CD14-positive monocyte (primary cell): ENCODE data around the gene DLD. TPM values are rescaled to one million over a fixed set of nuclear protein-coding genes. Genes with fewer than 3 reads are reported as not detected.

Source experiments
- DNase-seq, 3 donors: peaks; one replicate each; pipeline ENCODE4 v3.0.0-alpha.2; 2011 to 2022
- H2AFZ ChIP-seq: 2 replicates; pipeline ENCODE4 v1.6.0; 2012; ENCODE audit warnings: mild to moderate bottlenecking, low read depth, low read length, inconsistent platforms; ENCODE audit not compliant: insufficient read depth, poor library complexity, severe bottlenecking
- H3K27ac ChIP-seq, 2 donors: 1 replicate in 1 of 2; 2 replicates in 1 of 2; pipeline ENCODE4 v1.5.1; 2012 to 2013; ENCODE audit warnings: low read length in 2 of 2, control low read depth in 1 of 2, inconsistent platforms in 1 of 2, low read depth in 1 of 2, mild to moderate bottlenecking in 1 of 2
- H3K27me3 ChIP-seq, 2 donors: one replicate each; pipeline versions ENCODE4 v1.6.0 to v1.6.1; 2011 to 2013; ENCODE audit warnings: low read length in 2 of 2; ENCODE audit not compliant: control insufficient read depth in 2 of 2, insufficient read depth in 2 of 2
- H3K36me3 ChIP-seq, 2 donors: replicated peaks in 1 of 2; 1 replicate in 1 of 2; 2 replicates in 1 of 2; pipeline versions ENCODE4 v1.5.1 to v1.6.1; 2012 to 2013; ENCODE audit warnings: low read length in 2 of 2, control low read depth in 1 of 2, inconsistent platforms in 1 of 2, mild to moderate bottlenecking in 1 of 2; ENCODE audit not compliant: insufficient read depth in 2 of 2, control insufficient read depth in 1 of 2
- H3K4me1 ChIP-seq, 2 donors: 1 replicate in 1 of 2; 2 replicates in 1 of 2; pipeline versions ENCODE4 v1.5.1 to v1.6.1; 2012 to 2013; ENCODE audit warnings: low read length in 2 of 2, control low read depth in 1 of 2, inconsistent platforms in 1 of 2, mild to moderate bottlenecking in 1 of 2, moderate library complexity in 1 of 2; ENCODE audit not compliant: insufficient read depth in 2 of 2, control insufficient read depth in 1 of 2
- H3K4me2 ChIP-seq: replicated peaks from 2 replicates; pipeline ENCODE3; 2012; ENCODE audit warnings: low read length, moderate library complexity, mild to moderate bottlenecking; ENCODE audit not compliant: poor library complexity, severe bottlenecking; ENCODE audit errors: extremely low read depth
- H3K4me3 ChIP-seq, 3 experiments: fragments of 200-600 bp in 1 of 3; sonication (generic) in 1 of 3; replicated peaks in 1 of 3; 1 replicate in 2 of 3; 2 replicates in 1 of 3; pipeline ENCODE4 v1.5.1; 2011 to 2013; ENCODE audit warnings: low read length in 3 of 3, mild to moderate bottlenecking in 3 of 3, control low read depth in 2 of 3, low read depth in 2 of 3, inconsistent platforms in 1 of 3, moderate library complexity in 1 of 3
- H3K79me2 ChIP-seq: 2 replicates; pipeline ENCODE4 v1.6.0; 2012; ENCODE audit warnings: mild to moderate bottlenecking, control low read depth, inconsistent platforms, low read length, moderate library complexity; ENCODE audit not compliant: insufficient read depth
- H3K9ac ChIP-seq: 2 replicates; pipeline ENCODE4 v1.6.0; 2017; ENCODE audit warnings: low read length, mild to moderate bottlenecking; ENCODE audit not compliant: insufficient read depth, poor library complexity, severe bottlenecking
- H3K9me3 ChIP-seq, 2 donors: replicated peaks in 1 of 2; 1 replicate in 1 of 2; 2 replicates in 1 of 2; pipeline versions ENCODE4 v1.5.1 to v1.6.1; 2012 to 2013; ENCODE audit warnings: low read length in 2 of 2, control low read depth in 1 of 2; ENCODE audit not compliant: control insufficient read depth in 1 of 2, insufficient read depth in 1 of 2
- H4K20me1 ChIP-seq: 2 replicates; pipeline ENCODE4 v1.6.0; 2012; ENCODE audit warnings: mild to moderate bottlenecking, low read length, control low read depth, moderate library complexity; ENCODE audit not compliant: insufficient read depth
- H3K27ac Mint-ChIP-seq, 7 donors: one replicate each; pipeline ENCODE4 v1.8.0; 2020; ENCODE audit warnings: mild to moderate bottlenecking in 7 of 7, mixed read lengths in 7 of 7, moderate library complexity in 6 of 7, inconsistent platforms in 2 of 7
- H3K27me3 Mint-ChIP-seq, 3 donors: one replicate each; pipeline ENCODE4 v1.8.0; 2021 to 2022; ENCODE audit warnings: low read depth in 3 of 3, mild to moderate bottlenecking in 3 of 3, mixed read lengths in 3 of 3, moderate library complexity in 3 of 3, inconsistent platforms in 1 of 3
- H3K36me3 Mint-ChIP-seq, 2 donors: one replicate each; pipeline ENCODE4 v1.8.0; 2020; ENCODE audit warnings: mixed read lengths in 2 of 2, inconsistent platforms in 1 of 2, mild to moderate bottlenecking in 1 of 2
- H3K4me1 Mint-ChIP-seq: one replicate; pipeline ENCODE4 v1.8.0; 2020; ENCODE audit warnings: mild to moderate bottlenecking, mixed read lengths
- H3K4me3 Mint-ChIP-seq, 2 donors: one replicate each; pipeline ENCODE4 v1.8.0; 2020; ENCODE audit warnings: mild to moderate bottlenecking in 2 of 2, mixed read lengths in 2 of 2, moderate library complexity in 1 of 2
- H3K9me3 Mint-ChIP-seq, 7 donors: one replicate each; pipeline ENCODE4 v1.8.0; 2020 to 2022; ENCODE audit warnings: mixed read lengths in 7 of 7, mild to moderate bottlenecking in 6 of 7, moderate library complexity in 6 of 7, inconsistent platforms in 2 of 7
- CTCF ChIP-seq: fragments of 200-600 bp; IDR thresholded peaks from one replicate; pipeline ENCODE4 v1.8.0; 2022; ENCODE audit warnings: antibody characterized with exemption, mild to moderate bottlenecking
- WGBS: methylation state at CpG from one replicate; pipeline ENCODE4 v1.1.5; 2013; ENCODE audit warnings: missing lambda C conversion rate; ENCODE audit not compliant: insufficient coverage; 5-methylcytosine and 5-hydroxymethylcytosine counted together
- intact Hi-C, 2 donors: fragments of 100-400 bp; cut with micrococcal nuclease; formaldehyde crosslinking; loops; one replicate each; pipeline versions ENCODE4 v1.15.0 to v1.15.1; 2023
- polyA plus RNA-seq, 3 donors: library from polyadenylated mRNA; depleted of rRNA in 1 of 3; unstranded in 2 of 3; stranded (reverse) in 1 of 3; fragments of 300-500 nt in 2 of 3; fragments of >200 nt in 1 of 3; fragmentation: Illumina TruSeq in 2 of 3; gene quantifications; 1 replicate in 2 of 3; 2 replicates in 1 of 3; pipeline ENCODE4 v1.2.3, GENCODE V29; 2012 to 2021

DLD gene
- polyA plus RNA-seq, 3 donors = 54.5 to 73.6 (median 70.1) TPM

- Mint-ChIP-seq H3K4me3 (no peak overlapping the region), H3K9me3 (peaks cover 0 to 7% (median 0%) of the 10 kb centered on the region in 7 donors), H3K4me1 (peaks cover 5% of the 10 kb centered on the region), H3K36me3 (no peaks in the 10 kb centered on the region), H3K27me3 (peaks cover 0 to 3% (median 2%) of the 10 kb centered on the region in 3 donors), H3K27ac (no peak overlapping the region)
- H3K9me3 ChIP-seq = no peaks in the 10 kb centered on the region
- TF ChIP-seq CTCF = no peak
- H3K4me2 ChIP-seq = no peak overlapping the region
- H4K20me1 ChIP-seq = no peaks in the 10 kb centered on the region
- H3K9ac ChIP-seq = no peak overlapping the region
- H3K79me2 ChIP-seq = no peaks in the 10 kb centered on the region
- H3K27me3 ChIP-seq = no peaks in the 10 kb centered on the region
- H3K4me1 ChIP-seq = no peaks in the 10 kb centered on the region
- 94% methylated on average over 3 of the region's 4 CpGs for WGBS
- H3K36me3 ChIP-seq = no peaks in the 10 kb centered on the region
- no peak overlapping the region for H3K4me3 ChIP-seq
- H3K27ac ChIP-seq = no peak overlapping the region
- intact Hi-C loops = no loop called here
- DNase-seq = no peak
- H2AFZ ChIP-seq = no peak overlapping the region
These were observed 76.4 kb downstream of the DLD start for GRCh38 chr7:107967420-107967819.

GRCh38 chr7:107968449-107968848 is 77.5 kb downstream of the DLD start:
- Histone ChIP-seq H3K27ac (no peak overlapping the region), H3K9me3 (no peaks in the 10 kb centered on the region), H2AFZ (no peak overlapping the region), H3K27me3 (no peaks in the 10 kb centered on the region), H3K36me3 (no peaks in the 10 kb centered on the region), H3K4me3 (no peak overlapping the region), H4K20me1 (no peaks in the 10 kb centered on the region), H3K79me2 (no peaks in the 10 kb centered on the region), H3K4me1 (no peaks in the 10 kb centered on the region), H3K4me2 (no peak overlapping the region), H3K9ac (no peak overlapping the region)
- TF ChIP-seq CTCF = no peak
- DNase-seq = no peak
- peaks cover 5% of the 10 kb centered on the region for H3K4me1 Mint-ChIP-seq
- intact Hi-C loops = no loop called here
- peaks cover 0 to 3% (median 2%) of the 10 kb centered on the region in 3 donors for H3K27me3 Mint-ChIP-seq
- peaks cover 0 to 7% (median 0%) of the 10 kb centered on the region in 7 donors for H3K9me3 Mint-ChIP-seq
- H3K27ac Mint-ChIP-seq = no peak overlapping the region
- no peak overlapping the region for H3K4me3 Mint-ChIP-seq
- no CpG with 5 or more reads among the region's 3 CpGs for WGBS
- no peaks in the 10 kb centered on the region for H3K36me3 Mint-ChIP-seq
